Uterus (tissue), 2 donors: ENCODE results near the gene LRBA.

ENCODE experiments used
- POLR2A ChIP-seq, 2 donors: fragments of 450-650 bp; IDR thresholded peaks; one replicate each; pipeline ENCODE4 v1.6.1; 2016; ENCODE audit warnings: antibody characterized with exemption in 2 of 2, mild to moderate bottlenecking in 1 of 2, moderate library complexity in 1 of 2
- TF ChIP-seq, protein P1 (sequence below), 4 experiments: fragments of 200-600 bp in 2 of 4; fragments of 450-650 bp in 2 of 4; sonication (generic) in 2 of 4; IDR thresholded peaks; one replicate each; pipeline ENCODE4 v1.5.1; 2016 to 2019; ENCODE audit warnings: antibody characterized with exemption in 4 of 4, mild to moderate bottlenecking in 2 of 4, moderate library complexity in 1 of 4

GRCh38 chr4:151025759-151026158 lies 10.7 kb upstream of the LRBA start:
- TF ChIP-seq, protein P1, sequence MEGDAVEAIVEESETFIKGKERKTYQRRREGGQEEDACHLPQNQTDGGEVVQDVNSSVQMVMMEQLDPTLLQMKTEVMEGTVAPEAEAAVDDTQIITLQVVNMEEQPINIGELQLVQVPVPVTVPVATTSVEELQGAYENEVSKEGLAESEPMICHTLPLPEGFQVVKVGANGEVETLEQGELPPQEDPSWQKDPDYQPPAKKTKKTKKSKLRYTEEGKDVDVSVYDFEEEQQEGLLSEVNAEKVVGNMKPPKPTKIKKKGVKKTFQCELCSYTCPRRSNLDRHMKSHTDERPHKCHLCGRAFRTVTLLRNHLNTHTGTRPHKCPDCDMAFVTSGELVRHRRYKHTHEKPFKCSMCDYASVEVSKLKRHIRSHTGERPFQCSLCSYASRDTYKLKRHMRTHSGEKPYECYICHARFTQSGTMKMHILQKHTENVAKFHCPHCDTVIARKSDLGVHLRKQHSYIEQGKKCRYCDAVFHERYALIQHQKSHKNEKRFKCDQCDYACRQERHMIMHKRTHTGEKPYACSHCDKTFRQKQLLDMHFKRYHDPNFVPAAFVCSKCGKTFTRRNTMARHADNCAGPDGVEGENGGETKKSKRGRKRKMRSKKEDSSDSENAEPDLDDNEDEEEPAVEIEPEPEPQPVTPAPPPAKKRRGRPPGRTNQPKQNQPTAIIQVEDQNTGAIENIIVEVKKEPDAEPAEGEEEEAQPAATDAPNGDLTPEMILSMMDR (IDR thresholded peaks at IDR 0.05): no peak
- TF ChIP-seq POLR2A (IDR thresholded peaks at IDR 0.05): no peak
